Heart right ventricle (tissue), 16 donors: Measurements from ENCODE around the gene POLD2. TPM values are rescaled to one million over a fixed set of nuclear protein-coding genes. Genes with fewer than 3 reads are reported as not detected.
A peak's percentile ranks its signal among the peaks of the same experiment; 100 is the strongest.

Source experiments
- ATAC-seq, 8 donors: fragments of 200-7000 bp; cut with Tn5 transposase; one replicate each; pipeline ENCODE4 v1.9.1; 2020; ENCODE audit warnings: mild to moderate bottlenecking in 8 of 8, moderate library complexity in 8 of 8, moderate number of reproducible peaks in 1 of 8
- DNase-seq, 2 donors: peaks; one replicate each; pipeline ENCODE4 v3.0.0-alpha.2; 2020
- H3K27ac ChIP-seq, 10 donors: fragments of 200-600 bp; sonication (generic) in 2 of 10; one replicate each; pipeline versions ENCODE4 v1.5.0 to v1.8.0; 2020 to 2022; ENCODE audit warnings: mild to moderate bottlenecking in 3 of 10
- H3K27me3 ChIP-seq, 7 donors: fragments of 200-600 bp; one replicate each; pipeline ENCODE4 v1.8.0; 2021 to 2022; ENCODE audit warnings: mild to moderate bottlenecking in 2 of 7
- H3K36me3 ChIP-seq, 9 donors: fragments of 200-600 bp; sonication (generic) in 1 of 9; one replicate each; pipeline versions ENCODE4 v1.5.0 to v1.8.0; 2020 to 2022; ENCODE audit warnings: mild to moderate bottlenecking in 2 of 9
- H3K4me1 ChIP-seq, 9 donors: fragments of 200-600 bp; sonication (generic) in 1 of 9; one replicate each; pipeline versions ENCODE4 v1.5.0 to v1.8.0; 2020 to 2022; ENCODE audit warnings: mild to moderate bottlenecking in 4 of 9
- H3K4me3 ChIP-seq, 10 donors: fragments of 200-600 bp; sonication (generic) in 2 of 10; one replicate each; pipeline versions ENCODE4 v1.5.0 to v1.8.0; 2020 to 2022; ENCODE audit warnings: mild to moderate bottlenecking in 7 of 10, moderate library complexity in 2 of 10
- H3K9me3 ChIP-seq, 11 donors: fragments of 200-600 bp in 10 of 11; sonication (generic) in 2 of 11; one replicate each; pipeline versions ENCODE4 v1.5.0 to v1.8.0; 2013 to 2022; ENCODE audit warnings: mild to moderate bottlenecking in 2 of 11, control low read depth in 1 of 11, moderate library complexity in 1 of 11
- CTCF ChIP-seq, 9 donors: fragments of 200-600 bp; sonication (generic) in 2 of 9; IDR thresholded peaks; one replicate each; pipeline versions ENCODE4 v1.5.0 to v1.8.0; 2021 to 2022; ENCODE audit warnings: antibody characterized with exemption in 9 of 9, mild to moderate bottlenecking in 5 of 9, moderate library complexity in 1 of 9
- WGBS, 2 donors: extraction: QIAGEN DNeasy Blood & Tissue Kit; methylation state at CpG; one replicate each; pipeline ENCODE4 v1.1.7; 2013; ENCODE audit warnings: inconsistent platforms in 1 of 2; 5-methylcytosine and 5-hydroxymethylcytosine counted together
- intact Hi-C, 10 donors: fragments of 100-400 bp; cut with DNase I; formaldehyde crosslinking; loops; one replicate each; pipeline versions ENCODE4 v1.11.1 to v1.14.2; 2022
- polyA plus RNA-seq, 2 donors: library from polyadenylated mRNA; stranded (reverse); fragments of 200-250 nt; gene quantifications; one replicate each; pipeline ENCODE4 v1.2.3, GENCODE V29; 2013
- total RNA-seq, 10 donors: library from RNA; stranded (reverse); fragmentation: NEBNext Ultra II Directional in 3 of 10; extraction: Animal tissue kit (Norgen Biotek cat#: 25700) in 3 of 10; gene quantifications; one replicate each; pipeline versions ENCODE4 v1.2.1 to v1.2.4, GENCODE V29; 2021 to 2023
- donor health status: Arrhythmogenic right ventricular cardiomyopathy.
- donor health status: ischemic (EF 13 %, LVEDD 7.1; RV severe dilation, severe dysfunction).
- donor health status: healthy with polysubstance abuse.
- donor health status: DM: no; HTN: yes; CAD: no.
- donor health status: DM: no; HTN: no; CAD: no.
- donor health status: ischemic (EF 25% LVEDD 6.9; RV normal size, moderate dysfunction).
- donor health status: ischemic (EF 25% LVEDD 5.7; RV mildly dilated, moderate dysfunction).
- donor health status: healthy.
- donor health status: DM: yes; HTN: yes; CAD: no.
- donor health status: Ischemic cardiomyopathy.
- donor health status: ischemic (EF 35%, LVEDD 5.7; RV mildly dilated, moderate dysfunction).
- donor health status: nonischemic (EF 11% LVEDD 7.7; RV severe dilation, severe dysfunction).
- donor health status: DM: yes; HTN: yes; CAD: no.
- donor health status: PGD.
- donor health status: ischemic (EF 29% LVEDD 5.4; RV normal size, mild dysfunction).
- donor health status: nonischemic (EF 23%, LVEDD 6.1; RV moderate dilation, normal function).

Gene POLD2
- total and polyA plus RNA-seq, 12 donors = 64.4 to 150 (median 78.8) TPM

- WGBS, 2 donors = 43 to 44% methylated on average over 28 of the region's 28 CpGs
- Histone ChIP-seq H3K4me1 (peaks cover 3 to 57% (median 20%) of the 10 kb centered on the region in 9 donors), H3K27ac (peak overlapping the region in 9 of 10 donors; percentile 54 to 91 (median 80)), H3K36me3 (peaks cover 0 to 29% (median 0%) of the 10 kb centered on the region in 9 donors), H3K9me3 (no peaks in the 10 kb centered on the region), H3K27me3 (peaks cover 0 to 26% (median 0%) of the 10 kb centered on the region in 7 donors), H3K4me3 (peak overlapping the region; percentile 38 to 66 (median 60))
- DNase-seq (no peak), ATAC-seq (peak in 6 of 8 donors; percentile 14 to 48 (median 23))
- intact Hi-C loops = no loop called here
- no peak for TF ChIP-seq CTCF (IDR thresholded peaks at IDR 0.05)
Measured at GRCh38 chr7:44104860-44105771, 18.2 kb downstream of the POLD2 start.

GRCh38 chr7:44103923-44104859 is 19.2 kb downstream of the POLD2 start, which contains the start of gene AEBP1:
Gene AEBP1 (plus strand): TSS chr7:44104345. CDS start chr7:44104666, 321 bp downstream.
- Histone ChIP-seq H3K27me3 (peaks cover 0 to 26% (median 0%) of the 10 kb centered on the region in 7 donors), H3K9me3 (no peaks in the 10 kb centered on the region)

GRCh38 chr7:44103566-44103922 is 19.8 kb downstream of the POLD2 start:
- Histone ChIP-seq H3K4me1 (peaks cover 3 to 68% (median 20%) of the 10 kb centered on the region in 9 donors), H3K9me3 (no peaks in the 10 kb centered on the region), H3K36me3 (peaks cover 0 to 15% (median 0%) of the 10 kb centered on the region in 9 donors), H3K27me3 (peaks cover 0 to 26% (median 0%) of the 10 kb centered on the region in 7 donors), H3K27ac (peak overlapping the region; percentile 1 to 91 (median 72)), H3K4me3 (peak overlapping the region in 5 of 10 donors; percentile 61 to 66 (median 64))
- 73 to 81% methylated on average over 8 of the region's 8 CpGs for WGBS, 2 donors
- ATAC-seq (no peak), DNase-seq (no peak)
- intact Hi-C loops = no loop called here
- TF ChIP-seq CTCF (IDR thresholded peaks at IDR 0.05) = no peak

More at GRCh38 chr7:44103923-44104859, 19.2 kb downstream of the POLD2 start, which contains the start of gene AEBP1:
- ATAC-seq (peak in 7 of 8 donors; percentile 22 to 63 (median 35)), DNase-seq (peak in 1 of 2 donors; percentile 44)
- WGBS, 2 donors = 5 to 8% methylated on average over 43 to 87 of the region's 87 CpGs
- Histone ChIP-seq H3K36me3 (peaks cover 0 to 22% (median 0%) of the 10 kb centered on the region in 9 donors), H3K4me1 (peaks cover 3 to 65% (median 20%) of the 10 kb centered on the region in 9 donors), H3K27ac (peak within 1 kb of the TSS; percentile 1 to 91 (median 80)), H3K4me3 (peak within 1 kb of the TSS; percentile 38 to 66 (median 60))
- TF ChIP-seq CTCF (IDR thresholded peaks at IDR 0.05) = peak in 1 of 9 donors; percentile 7
- intact Hi-C loops = no loop called here
